B cell (primary cell): Measurements from ENCODE around the gene IL36RN. TPM values are rescaled to one million over a fixed set of nuclear protein-coding genes. Genes with fewer than 3 reads are reported as not detected.

ENCODE experiments used
- ATAC-seq: fragments of 200-7000 bp; cut with Tn5 transposase; one replicate; pipeline ENCODE4 v1.10.0; 2021; ENCODE audit warnings: low read depth, mild to moderate bottlenecking, moderate number of reproducible peaks, moderate library complexity
- CTCF ChIA-PET: fragments of 350-600 bp; sonication (Branson Sonifier 250); formaldehyde crosslinking; loops from one replicate; lab custom pipeline; 2021; ENCODE audit warnings: antibody characterized with exemption, inconsistent platforms; lab: Charles Lee
- POLR2A ChIA-PET: fragments of 350-600 bp; sonication (Branson Sonifier 250); formaldehyde crosslinking; loops from one replicate; lab custom pipeline; 2021; ENCODE audit warnings: antibody characterized with exemption; lab: Charles Lee
- DNase-seq: peaks from one replicate; pipeline ENCODE4 v3.0.0; 2013
- H2AFZ ChIP-seq: 2 replicates; pipeline ENCODE4 v1.6.1; 2012; ENCODE audit warnings: mild to moderate bottlenecking, low read depth, low read length; ENCODE audit not compliant: insufficient read depth, poor library complexity, severe bottlenecking
- H3K27ac ChIP-seq, 2 donors: 1 replicate in 1 of 2; 2 replicates in 1 of 2; pipeline ENCODE4 v1.5.1; 2012 to 2013; ENCODE audit warnings: low read length in 2 of 2, mild to moderate bottlenecking in 2 of 2, moderate library complexity in 1 of 2
- H3K27me3 ChIP-seq, 4 experiments: fragments of 200-600 bp in 1 of 4; sonication (generic) in 1 of 4; replicated peaks in 1 of 4; 1 replicate in 2 of 4; 2 replicates in 2 of 4; pipeline versions ENCODE4 v1.6.1 to v1.7.0; 2013 to 2016; ENCODE audit warnings: low read length in 3 of 4, mild to moderate bottlenecking in 2 of 4, mixed read lengths in 1 of 4, moderate library complexity in 1 of 4; ENCODE audit not compliant: insufficient read depth in 4 of 4, control insufficient read depth in 3 of 4; ENCODE audit errors: control extremely low read depth in 1 of 4
- H3K36me3 ChIP-seq, 2 experiments: replicated peaks in 1 of 2; 1 replicate in 1 of 2; 2 replicates in 1 of 2; pipeline versions ENCODE4 v1.6.1 to v1.7.1; 2013; ENCODE audit warnings: low read length in 1 of 2; ENCODE audit not compliant: insufficient read depth in 2 of 2, control insufficient read depth in 1 of 2; ENCODE audit errors: control extremely low read depth in 1 of 2, extremely low read depth in 1 of 2
- H3K4me1 ChIP-seq, 2 donors: fragments of 200-600 bp in 1 of 2; sonication (generic) in 1 of 2; 1 replicate in 1 of 2; 2 replicates in 1 of 2; pipeline versions ENCODE4 v1.5.1 to v1.6.1; 2013 to 2017; ENCODE audit warnings: low read length in 2 of 2; ENCODE audit not compliant: control insufficient read depth in 2 of 2, insufficient read depth in 2 of 2
- H3K4me2 ChIP-seq: replicated peaks from 2 replicates; pipeline ENCODE3; 2012; ENCODE audit warnings: mild to moderate bottlenecking, low read depth, low read length; ENCODE audit not compliant: poor library complexity, severe bottlenecking
- H3K4me3 ChIP-seq, 5 experiments: fragments of 200-600 bp in 1 of 5; sonication (generic) in 1 of 5; 1 replicate in 3 of 5; 2 replicates in 2 of 5; pipeline versions ENCODE4 v1.5.1 to v1.7.0; 2011 to 2016; ENCODE audit warnings: low read length in 4 of 5, mild to moderate bottlenecking in 4 of 5, low read depth in 2 of 5, control low read depth in 1 of 5, moderate library complexity in 1 of 5; ENCODE audit not compliant: insufficient read depth in 1 of 5; ENCODE audit errors: control extremely low read depth in 1 of 5, extremely low read depth in 1 of 5
- H3K79me2 ChIP-seq: fragments of 200-600 bp; sonication (generic); one replicate; pipeline ENCODE4 v1.6.0; 2016; ENCODE audit warnings: low read length; ENCODE audit not compliant: control insufficient read depth, insufficient read depth
- H3K9ac ChIP-seq: fragments of 200-600 bp; sonication (generic); 2 replicates; pipeline ENCODE4 v1.6.1; 2017; ENCODE audit warnings: mild to moderate bottlenecking, low read length, moderate library complexity
- H3K9me3 ChIP-seq, 3 donors: one replicate each; pipeline versions ENCODE4 v1.6.1 to v1.7.1; 2013; ENCODE audit warnings: low read length in 2 of 3; ENCODE audit not compliant: control insufficient read depth in 2 of 3, insufficient read depth in 1 of 3; ENCODE audit errors: control extremely low read depth in 1 of 3
- H4K20me1 ChIP-seq: 2 replicates; pipeline ENCODE4 v1.6.0; 2012; ENCODE audit warnings: mild to moderate bottlenecking, low read length; ENCODE audit not compliant: insufficient read depth, control insufficient read depth, poor library complexity, severe bottlenecking
- H3K27ac Mint-ChIP-seq: one replicate; pipeline ENCODE4 v1.8.0; 2021; ENCODE audit warnings: mixed read lengths
- H3K27me3 Mint-ChIP-seq: one replicate; pipeline ENCODE4 v1.8.0; 2021; ENCODE audit warnings: mixed read lengths
- H3K4me1 Mint-ChIP-seq: one replicate; pipeline ENCODE4 v1.8.0; 2021; ENCODE audit warnings: mixed read lengths
- H3K4me3 Mint-ChIP-seq: one replicate; pipeline ENCODE4 v1.8.0; 2021; ENCODE audit warnings: mixed read lengths
- H3K9me3 Mint-ChIP-seq: one replicate; pipeline ENCODE4 v1.8.0; 2022; ENCODE audit warnings: mixed read lengths; ENCODE audit not compliant: insufficient read depth
- CTCF ChIP-seq: fragments of 200-600 bp; IDR thresholded peaks from one replicate; pipeline ENCODE4 v1.8.0; 2022; ENCODE audit warnings: antibody characterized with exemption, mild to moderate bottlenecking
- EZH2 ChIP-seq: IDR thresholded peaks from 2 replicates; pipeline ENCODE4 v1.6.1; 2012; ENCODE audit warnings: borderline replicate concordance, low read depth, mild to moderate bottlenecking, moderate library complexity, low read length; ENCODE audit not compliant: insufficient read depth, poor library complexity, severe bottlenecking
- WGBS: methylation state at CpG from one replicate; pipeline ENCODE4 v1.1.5; 2013; ENCODE audit warnings: missing lambda C conversion rate; ENCODE audit not compliant: insufficient coverage; 5-methylcytosine and 5-hydroxymethylcytosine counted together
- intact Hi-C: fragments of 100-400 bp; cut with micrococcal nuclease; formaldehyde crosslinking; loops from one replicate; pipeline ENCODE4 v1.10.0; 2022
- polyA plus RNA-seq: library from polyadenylated mRNA; depleted of rRNA; stranded (reverse); fragments of >200 nt; gene quantifications from 2 replicates; pipeline ENCODE4 v1.2.3, GENCODE V29; 2012
- total RNA-seq, 2 donors: library from RNA; stranded (reverse); fragments of 120-200 nt in 1 of 2; gene quantifications; 1 replicate in 1 of 2; 2 replicates in 1 of 2; pipeline versions ENCODE4 v1.2.3 to v1.2.4, GENCODE V29; 2013 to 2022

Gene IL36RN
- total and polyA plus RNA-seq, 2 donors (not counting 1 experiment from before 2014, with no cell fraction given): not detected

DNA sequence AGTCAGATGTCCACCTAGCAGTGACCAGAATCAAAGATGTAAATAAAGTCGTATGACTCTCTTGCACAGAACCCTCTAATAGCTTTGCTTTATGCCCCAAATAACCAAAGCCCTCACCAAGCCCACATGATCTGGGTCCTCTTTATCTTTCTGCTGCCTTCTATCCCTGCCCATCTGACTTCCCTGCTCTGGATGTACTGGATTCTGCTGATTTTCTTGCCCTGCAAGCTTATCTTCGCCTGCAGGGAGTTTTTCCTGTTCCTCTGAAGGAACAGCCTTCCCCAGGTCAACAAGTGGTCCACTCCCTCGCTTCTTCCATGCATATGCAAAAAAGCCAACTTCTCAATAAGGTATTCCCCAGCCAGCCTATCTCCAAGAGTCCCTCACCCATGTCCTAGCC, 25.0 kb upstream of the IL36RN start:
- ChIA-PET POLR2A (no interaction called here), CTCF (no interaction called here)
- Histone ChIP-seq H3K4me2 (no peak overlapping the region), H3K9me3 (no peaks in the 10 kb centered on the region), H4K20me1 (no peaks in the 10 kb centered on the region), H3K36me3 (no peaks in the 10 kb centered on the region), H3K9ac (no peak overlapping the region), H3K4me3 (no peak overlapping the region), H3K27ac (no peak overlapping the region), H3K4me1 (no peaks in the 10 kb centered on the region), H2AFZ (no peak overlapping the region), H3K27me3 (peaks cover 0 to 14% (median 8%) of the 10 kb centered on the region in 4 experiments), H3K79me2 (no peaks in the 10 kb centered on the region)
- intact Hi-C loops: no loop called here
- no peaks in the 10 kb centered on the region for H3K4me1 Mint-ChIP-seq
- H3K27ac Mint-ChIP-seq: no peak overlapping the region
- H3K9me3 Mint-ChIP-seq: no peaks in the 10 kb centered on the region
- peaks cover 42% of the 10 kb centered on the region for H3K27me3 Mint-ChIP-seq
- ATAC-seq: no peak
- no peak overlapping the region for H3K4me3 Mint-ChIP-seq
- no peak for TF ChIP-seq CTCF
- no peak for TF ChIP-seq EZH2
- WGBS: 73% methylated on average over 3 of the region's 3 CpGs
- no peak for DNase-seq

- H3K9me3 ChIP-seq: no peaks in the 10 kb centered on the region
- ChIA-PET CTCF (interaction anchor here (0.7 kb wide), 1 partner anchor 1534 kb away, joined by 3 read pairs; no protein-coding TSS in a partner anchor), POLR2A (no interaction called here)
- no peak overlapping the region for H3K4me3 ChIP-seq
- no peak overlapping the region for H3K27ac Mint-ChIP-seq
- no peaks in the 10 kb centered on the region for H3K4me1 ChIP-seq
- H3K27me3 ChIP-seq: peaks cover 0 to 9% (median under 1%) of the 10 kb centered on the region in 4 experiments
- H3K4me1 Mint-ChIP-seq: no peaks in the 10 kb centered on the region
- no peak overlapping the region for H3K4me2 ChIP-seq
- ATAC-seq (no peak), DNase-seq (no peak)
- intact Hi-C loops: no loop called here
- no peak overlapping the region for H3K27ac ChIP-seq
- H3K36me3 ChIP-seq: no peaks in the 10 kb centered on the region
- no peak overlapping the region for H3K4me3 Mint-ChIP-seq
- H3K27me3 Mint-ChIP-seq: peaks cover 42% of the 10 kb centered on the region
- H3K79me2 ChIP-seq: no peaks in the 10 kb centered on the region
- no peak overlapping the region for H2AFZ ChIP-seq
- H3K9ac ChIP-seq: no peak overlapping the region
- no peaks in the 10 kb centered on the region for H4K20me1 ChIP-seq
- WGBS: 91% methylated on average over 9 of the region's 9 CpGs
- H3K9me3 Mint-ChIP-seq: no peaks in the 10 kb centered on the region
- TF ChIP-seq CTCF (no peak), EZH2 (no peak)
Observed at GRCh38 chr2:113036763-113037162, 22.2 kb upstream of the IL36RN start.
